ENCODE data around the gene TMEM72. TPM values are rescaled to one million over a fixed set of nuclear protein-coding genes. Genes with fewer than 3 reads are reported as not detected.
A peak's percentile ranks its signal among the peaks of the same experiment; 100 is the strongest.

Gene TMEM72
- polyA plus RNA-seq, 3 donors: not detected

- Histone ChIP-seq H3K9ac (ENCODE audit: insufficient read depth, low read length, poor library complexity, severe bottlenecking) (no peak overlapping the region), H3K27me3 (ENCODE audit: control insufficient read depth in 2 of 2, insufficient read depth in 2 of 2, low read length in 2 of 2) (peaks cover 0 to 23% of the 10 kb centered on the region in 2 donors), H3K79me2 (ENCODE audit: insufficient read depth, low read length) (no peaks in the 10 kb centered on the region), H3K9me3 (replicated peaks in 1 of 2; ENCODE audit: control insufficient read depth in 1 of 2, insufficient read depth in 1 of 2, low read length in 2 of 2) (no peaks in the 10 kb centered on the region), H3K4me1 (ENCODE audit: control insufficient read depth in 1 of 2, insufficient read depth in 2 of 2, low read length in 2 of 2) (peaks cover 17 to 19% of the 10 kb centered on the region in 2 donors), H3K4me2 (replicated peaks; ENCODE audit: extremely low read depth, low read length, poor library complexity, severe bottlenecking) (no peak overlapping the region), H2AFZ (ENCODE audit: insufficient read depth, low read depth, low read length, poor library complexity, severe bottlenecking) (no peak overlapping the region), H4K20me1 (ENCODE audit: insufficient read depth, low read length) (no peaks in the 10 kb centered on the region), H3K27ac (ENCODE audit: low read depth in 1 of 2, low read length in 2 of 2) (no peak overlapping the region), H3K36me3 (replicated peaks in 1 of 2; ENCODE audit: control insufficient read depth in 1 of 2, insufficient read depth in 2 of 2, low read length in 2 of 2) (no peaks in the 10 kb centered on the region), H3K4me3 (replicated peaks in 1 of 3; ENCODE audit: low read depth in 2 of 3, low read length in 3 of 3) (no peak overlapping the region)
- WGBS (ENCODE audit: insufficient coverage): 40% methylated on average over 4 of the region's 7 CpGs
- intact Hi-C loops (cut with micrococcal nuclease): no loop called here
- DNase-seq: no peak
- H3K36me3 Mint-ChIP-seq: no peaks in the 10 kb centered on the region
- H3K27me3 Mint-ChIP-seq (ENCODE audit: low read depth in 3 of 3): peaks cover 19 to 39% (median 25%) of the 10 kb centered on the region in 3 donors
- no peak overlapping the region for H3K27ac Mint-ChIP-seq
- H3K4me1 Mint-ChIP-seq: peaks cover 25% of the 10 kb centered on the region
- H3K4me3 Mint-ChIP-seq: peak overlapping the region in 1 of 2 donors; percentile 17
- H3K9me3 Mint-ChIP-seq: peaks cover 0 to 2% (median 0%) of the 10 kb centered on the region in 7 donors
- no peak for TF ChIP-seq CTCF (IDR thresholded peaks at IDR 0.05)
These were observed 29.5 kb upstream of the TMEM72 start for GRCh38 chr10:44881649-44882048.

GRCh38 chr10:44882166-44882720 is 28.9 kb upstream of the TMEM72 start:
- intact Hi-C loops (cut with micrococcal nuclease): no loop called here
- WGBS (ENCODE audit: insufficient coverage): 85% methylated on average over 4 of the region's 6 CpGs
- Histone ChIP-seq H3K79me2 (ENCODE audit: insufficient read depth, low read length) (no peaks in the 10 kb centered on the region), H2AFZ (ENCODE audit: insufficient read depth, low read depth, low read length, poor library complexity, severe bottlenecking) (no peak overlapping the region), H3K36me3 (replicated peaks in 1 of 2; ENCODE audit: control insufficient read depth in 1 of 2, insufficient read depth in 2 of 2, low read length in 2 of 2) (no peaks in the 10 kb centered on the region), H4K20me1 (ENCODE audit: insufficient read depth, low read length) (no peaks in the 10 kb centered on the region), H3K27ac (ENCODE audit: low read depth in 1 of 2, low read length in 2 of 2) (no peak overlapping the region), H3K9me3 (replicated peaks in 1 of 2; ENCODE audit: control insufficient read depth in 1 of 2, insufficient read depth in 1 of 2, low read length in 2 of 2) (no peaks in the 10 kb centered on the region), H3K4me1 (ENCODE audit: control insufficient read depth in 1 of 2, insufficient read depth in 2 of 2, low read length in 2 of 2) (peaks cover 17 to 19% of the 10 kb centered on the region in 2 donors), H3K4me2 (replicated peaks; ENCODE audit: extremely low read depth, low read length, poor library complexity, severe bottlenecking) (no peak overlapping the region), H3K9ac (ENCODE audit: insufficient read depth, low read length, poor library complexity, severe bottlenecking) (no peak overlapping the region), H3K4me3 (replicated peaks in 1 of 3; ENCODE audit: low read depth in 2 of 3, low read length in 3 of 3) (no peak overlapping the region), H3K27me3 (ENCODE audit: control insufficient read depth in 2 of 2, insufficient read depth in 2 of 2, low read length in 2 of 2) (peaks cover 0 to 23% of the 10 kb centered on the region in 2 donors)
- Mint-ChIP-seq H3K9me3 (peaks cover 0 to 2% (median 0%) of the 10 kb centered on the region in 7 donors), H3K27me3 (ENCODE audit: low read depth in 3 of 3) (peaks cover 19 to 39% (median 25%) of the 10 kb centered on the region in 3 donors), H3K4me3 (peak overlapping the region in 1 of 2 donors; percentile 12), H3K36me3 (no peaks in the 10 kb centered on the region), H3K27ac (no peak overlapping the region), H3K4me1 (peaks cover 25% of the 10 kb centered on the region)
- DNase-seq: no peak
- no peak for TF ChIP-seq CTCF (IDR thresholded peaks at IDR 0.05)

All from CD14-positive monocyte (primary cell).